Keratinocyte (primary cell): ENCODE data around the gene SPACA9.

ENCODE experiments used
- EZH2 ChIP-seq: IDR thresholded peaks from one replicate; pipeline ENCODE4 v1.6.1; 2012; ENCODE audit warnings: inconsistent platforms, mild to moderate bottlenecking, low read length, moderate library complexity
- TF ChIP-seq, protein P1 (sequence below), 3 experiments: IDR thresholded peaks in 1 of 3; conservative IDR thresholded peaks in 1 of 3; optimal IDR thresholded peaks in 1 of 3; 2 replicates in 2 of 3; 3 replicates in 1 of 3; pipeline versions ENCODE3 to v1.5.1; 2011; ENCODE audit warnings: low read length in 3 of 3, mild to moderate bottlenecking in 3 of 3, moderate library complexity in 2 of 3, control low read depth in 1 of 3, inconsistent platforms in 1 of 3; ENCODE audit not compliant: insufficient read depth in 2 of 3; ENCODE audit errors: extremely low read depth in 1 of 3

- TF ChIP-seq, protein P1, sequence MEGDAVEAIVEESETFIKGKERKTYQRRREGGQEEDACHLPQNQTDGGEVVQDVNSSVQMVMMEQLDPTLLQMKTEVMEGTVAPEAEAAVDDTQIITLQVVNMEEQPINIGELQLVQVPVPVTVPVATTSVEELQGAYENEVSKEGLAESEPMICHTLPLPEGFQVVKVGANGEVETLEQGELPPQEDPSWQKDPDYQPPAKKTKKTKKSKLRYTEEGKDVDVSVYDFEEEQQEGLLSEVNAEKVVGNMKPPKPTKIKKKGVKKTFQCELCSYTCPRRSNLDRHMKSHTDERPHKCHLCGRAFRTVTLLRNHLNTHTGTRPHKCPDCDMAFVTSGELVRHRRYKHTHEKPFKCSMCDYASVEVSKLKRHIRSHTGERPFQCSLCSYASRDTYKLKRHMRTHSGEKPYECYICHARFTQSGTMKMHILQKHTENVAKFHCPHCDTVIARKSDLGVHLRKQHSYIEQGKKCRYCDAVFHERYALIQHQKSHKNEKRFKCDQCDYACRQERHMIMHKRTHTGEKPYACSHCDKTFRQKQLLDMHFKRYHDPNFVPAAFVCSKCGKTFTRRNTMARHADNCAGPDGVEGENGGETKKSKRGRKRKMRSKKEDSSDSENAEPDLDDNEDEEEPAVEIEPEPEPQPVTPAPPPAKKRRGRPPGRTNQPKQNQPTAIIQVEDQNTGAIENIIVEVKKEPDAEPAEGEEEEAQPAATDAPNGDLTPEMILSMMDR (optimal IDR thresholded peaks at IDR 0.05 in 1 of 3, IDR thresholded peaks at IDR 0.05 in 1 of 3, conservative IDR thresholded peaks at IDR 0.05 in 1 of 3; ENCODE audit: extremely low read depth in 1 of 3, insufficient read depth in 2 of 3, low read length in 3 of 3), result no peak
- no peak for TF ChIP-seq EZH2
These were observed 46.4 kb upstream of the SPACA9 start for GRCh38 chr9:132832171-132832881.
